IMR-90 (cell line): ENCODE measurements around the gene BTG4. TPM values are rescaled to one million over a fixed set of nuclear protein-coding genes. Genes with fewer than 3 reads are reported as not detected.

Experiments
- ATAC-seq: fragments of 200-7000 bp; cut with Tn5 transposase; 2 replicates; pipeline ENCODE4 v1.9.1; 2020; ENCODE audit warnings: low read depth, mild to moderate bottlenecking, moderate library complexity
- BruUV-seq: library from RNA; stranded (reverse); fragments of 400-500 nt; replicated peaks from 2 replicates; lab custom pipeline; 2021; lab: Mats Ljungman, UMichigan
- CTCF ChIA-PET: fragments of 300-600 bp; formaldehyde crosslinking; extraction: SDS; loops from one replicate; lab custom pipeline; 2021; ENCODE audit warnings: antibody characterized with exemption; lab: Yijun Ruan, JAX
- POLR2A ChIA-PET: fragments of 300-600 bp; sonication (Branson Sonifier 250); formaldehyde crosslinking; loops from one replicate; lab custom pipeline; 2022; ENCODE audit warnings: antibody characterized with exemption; ENCODE audit not compliant: unreplicated experiment; lab: Charles Lee
- DNase-seq: peaks from one replicate; pipeline ENCODE4 v3.0.0; 2013
- H2AFZ ChIP-seq: replicated peaks from 2 replicates; pipeline ENCODE3; 2013; ENCODE audit warnings: low read length, mild to moderate bottlenecking; ENCODE audit not compliant: poor library complexity
- H2AK5ac ChIP-seq: 2 replicates; pipeline ENCODE4 v1.6.1; 2013; ENCODE audit warnings: low read depth, low read length, inconsistent platforms
- H2AK9ac ChIP-seq: replicated peaks from 2 replicates; pipeline ENCODE3; 2013; ENCODE audit warnings: mild to moderate bottlenecking, low read depth, low read length, moderate library complexity; ENCODE audit not compliant: poor library complexity
- H2BK120ac ChIP-seq: 2 replicates; pipeline ENCODE4 v1.6.1; 2013; ENCODE audit warnings: low read depth, low read length, inconsistent platforms
- H2BK15ac ChIP-seq: 3 replicates; pipeline ENCODE4 v1.6.1; 2013; ENCODE audit warnings: low read depth, low read length, inconsistent platforms
- H2BK20ac ChIP-seq: 2 replicates; pipeline ENCODE4 v1.6.1; 2013; ENCODE audit warnings: low read depth, mild to moderate bottlenecking, inconsistent platforms, low read length, moderate library complexity
- H2BK5ac ChIP-seq: 2 replicates; pipeline ENCODE4 v1.6.1; 2013; ENCODE audit warnings: mild to moderate bottlenecking, low read depth, low read length, inconsistent platforms; ENCODE audit not compliant: poor library complexity, severe bottlenecking
- H3K14ac ChIP-seq: replicated peaks from 2 replicates; pipeline ENCODE4 v1.6.1; 2013; ENCODE audit warnings: low read depth, low read length, inconsistent platforms
- H3K18ac ChIP-seq: 2 replicates; pipeline ENCODE4 v1.6.1; 2013; ENCODE audit warnings: low read depth, low read length, control low read depth
- H3K23ac ChIP-seq: 2 replicates; pipeline ENCODE4 v1.6.1; 2013; ENCODE audit warnings: low read depth, low read length, inconsistent platforms
- H3K27ac ChIP-seq: 2 replicates; pipeline ENCODE4 v1.5.1; 2013; ENCODE audit warnings: mild to moderate bottlenecking, control low read depth, low read length; ENCODE audit not compliant: insufficient read depth
- H3K27me3 ChIP-seq: 2 replicates; pipeline ENCODE4 v1.6.1; 2013; ENCODE audit warnings: low read length; ENCODE audit not compliant: control insufficient read depth, insufficient read depth
- H3K36me3 ChIP-seq: 2 replicates; pipeline ENCODE4 v1.6.1; 2013; ENCODE audit warnings: low read length, mixed read lengths; ENCODE audit not compliant: control insufficient read depth, insufficient read depth
- H3K4ac ChIP-seq: 2 replicates; pipeline ENCODE4 v1.6.1; 2013; ENCODE audit warnings: low read depth, low read length, inconsistent platforms
- H3K4me1 ChIP-seq: 2 replicates; pipeline ENCODE4 v1.6.1; 2013; ENCODE audit warnings: low read length, mixed read lengths; ENCODE audit not compliant: control insufficient read depth, insufficient read depth
- H3K4me2 ChIP-seq: 2 replicates; pipeline ENCODE4 v1.6.1; 2013; ENCODE audit warnings: low read depth, mild to moderate bottlenecking, control low read depth, low read length, moderate library complexity
- H3K4me3 ChIP-seq: 2 replicates; pipeline ENCODE4 v1.5.1; 2013; ENCODE audit warnings: low read depth, mild to moderate bottlenecking, control low read depth, low read length, moderate library complexity; ENCODE audit not compliant: insufficient read depth
- H3K56ac ChIP-seq: 2 replicates; pipeline ENCODE4 v1.6.1; 2013; ENCODE audit warnings: low read length, inconsistent platforms; ENCODE audit not compliant: insufficient read depth; ENCODE audit errors: extremely low read depth
- H3K79me1 ChIP-seq, 2 experiments: 2 replicates each; pipeline ENCODE4 v1.6.1; 2013; ENCODE audit warnings: low read length in 2 of 2, inconsistent platforms in 1 of 2, low read depth in 1 of 2
- H3K9ac ChIP-seq: 2 replicates; pipeline ENCODE4 v1.6.1; 2013; ENCODE audit warnings: low read depth, low read length, control low read depth
- H3K9me1 ChIP-seq: 2 replicates; pipeline ENCODE4 v1.6.1; 2013; ENCODE audit warnings: low read length, inconsistent platforms; ENCODE audit not compliant: insufficient read depth
- H3K9me3 ChIP-seq: 2 replicates; pipeline ENCODE4 v1.6.1; 2013; ENCODE audit warnings: low read length; ENCODE audit not compliant: control insufficient read depth, insufficient read depth
- H4K20me1 ChIP-seq: 2 replicates; pipeline ENCODE4 v1.6.1; 2013; ENCODE audit warnings: low read length, inconsistent platforms; ENCODE audit not compliant: insufficient read depth
- H4K5ac ChIP-seq: 2 replicates; pipeline ENCODE4 v1.6.1; 2013; ENCODE audit warnings: mild to moderate bottlenecking, low read depth, low read length, control low read depth
- H4K8ac ChIP-seq, 2 experiments: 2 replicates each; pipeline ENCODE4 v1.6.1; 2013; ENCODE audit warnings: low read depth in 2 of 2, low read length in 2 of 2, control low read depth in 1 of 2, inconsistent platforms in 1 of 2
- H4K91ac ChIP-seq: 2 replicates; pipeline ENCODE4 v1.6.1; 2013; ENCODE audit warnings: low read depth, low read length, inconsistent platforms; ENCODE audit not compliant: insufficient read depth
- BHLHE40 ChIP-seq: fragments of 150-350 bp; IDR thresholded peaks from 2 replicates; pipeline ENCODE4 v1.6.1; 2016; ENCODE audit warnings: mild to moderate bottlenecking, low read depth, low read length
- CEBPB ChIP-seq: IDR thresholded peaks from 2 replicates; pipeline ENCODE4 v1.6.1; 2012; ENCODE audit warnings: low read depth, low read length, improper control_type of control experiment
- CHD1 ChIP-seq: IDR thresholded peaks from 2 replicates; pipeline ENCODE4 v1.6.1; 2012; ENCODE audit warnings: low read depth, low read length, improper control_type of control experiment
- FOS ChIP-seq: fragments of 150-350 bp; IDR thresholded peaks from 2 replicates; pipeline ENCODE4 v1.6.1; 2016; ENCODE audit warnings: low read depth, low read length
- MAFK ChIP-seq: IDR thresholded peaks from 2 replicates; pipeline ENCODE4 v1.6.1; 2012; ENCODE audit warnings: low read depth, low read length, improper control_type of control experiment
- MAZ ChIP-seq: IDR thresholded peaks from 2 replicates; pipeline ENCODE4 v1.6.1; 2012; ENCODE audit warnings: low read depth, mild to moderate bottlenecking, low read length, improper control_type of control experiment, moderate library complexity, borderline replicate concordance
- NFE2L2 ChIP-seq: fragments of 150-350 bp; IDR thresholded peaks from 2 replicates; pipeline ENCODE4 v1.6.1; 2016; ENCODE audit warnings: low read depth, mild to moderate bottlenecking, low read length
- POLR2A ChIP-seq: IDR thresholded peaks from 2 replicates; pipeline ENCODE4 v1.6.1; 2012; ENCODE audit warnings: mild to moderate bottlenecking, low read depth, low read length
- RAD21 ChIP-seq: IDR thresholded peaks from 2 replicates; pipeline ENCODE4 v1.6.1; 2012; ENCODE audit warnings: low read length, improper control_type of control experiment
- RCOR1 ChIP-seq: IDR thresholded peaks from 2 replicates; pipeline ENCODE4 v1.6.1; 2012; ENCODE audit warnings: mild to moderate bottlenecking, low read length, improper control_type of control experiment; ENCODE audit not compliant: insufficient replicate concordance
- RFX5 ChIP-seq: IDR thresholded peaks from 2 replicates; pipeline ENCODE4 v1.8.0; 2012; ENCODE audit warnings: low read depth, mild to moderate bottlenecking, low read length, moderate library complexity
- SMC3 ChIP-seq: fragments of 150-350 bp; IDR thresholded peaks from 2 replicates; pipeline ENCODE4 v1.6.1; 2016; ENCODE audit warnings: low read depth, mild to moderate bottlenecking, antibody characterized with exemption, low read length, moderate library complexity
- USF2 ChIP-seq: fragments of 150-350 bp; IDR thresholded peaks from 2 replicates; pipeline ENCODE4 v1.6.1; 2017; ENCODE audit warnings: mild to moderate bottlenecking, antibody characterized with exemption, low read length, low read depth
- WGBS, 2 experiments: methylation state at CpG; one replicate each; pipeline versions ENCODE4 v1.1.5 to v1.1.7; 2013; ENCODE audit warnings: missing lambda C conversion rate in 2 of 2; ENCODE audit not compliant: insufficient read length in 1 of 2; ENCODE audit errors: extremely low coverage in 2 of 2; 5-methylcytosine and 5-hydroxymethylcytosine counted together
- dilution Hi-C: fragments of 300-500 bp; cut with HindIII; formaldehyde crosslinking; loops from one replicate; pipeline ENCODE4 v1.14.3; 2018; ENCODE audit warnings: low sequenced_read_pairs; ENCODE audit not compliant: unreplicated experiment
- in situ Hi-C: fragments of 300-500 bp; cut with MboI; formaldehyde crosslinking; loops from 3 replicates; pipeline ENCODE4 v1.14.3; 2019; ENCODE audit warnings: low sequenced_read_pairs, inconsistent platforms, mixed read lengths
- intact Hi-C: fragments of 100-400 bp; cut with micrococcal nuclease; formaldehyde crosslinking; loops from 2 replicates; pipeline ENCODE4 v1.10.0; 2022
- polyA plus RNA-seq, 3 experiments: library from polyadenylated mRNA; depleted of rRNA; stranded (reverse); fragments of >200 nt; gene quantifications; 2 replicates each; pipeline ENCODE4 v1.2.3, GENCODE V29; 2012; ENCODE audit warnings: low replicate concordance in 1 of 3
- total RNA-seq: library from RNA; depleted of rRNA; stranded (reverse); fragments of >200 nt; gene quantifications from 2 replicates; pipeline ENCODE4 v1.2.3, GENCODE V29; 2012
- TF ChIP-seq, protein P1 (sequence below): fragments of 150-350 bp; IDR thresholded peaks from 2 replicates; pipeline ENCODE4 v1.6.1; 2016; ENCODE audit warnings: low read depth, mild to moderate bottlenecking, low read length, moderate library complexity, borderline replicate concordance
- TF ChIP-seq, protein P2 (sequence below): conservative IDR thresholded peaks from 2 replicates; pipeline ENCODE4 v1.5.1; 2012; ENCODE audit warnings: mild to moderate bottlenecking, low read depth, low read length, improper control_type of control experiment

The BTG4 gene
- total and polyA plus RNA-seq, 2 of the 4 experiments (the other 2 are of a cell fraction), result not detected

DNA sequence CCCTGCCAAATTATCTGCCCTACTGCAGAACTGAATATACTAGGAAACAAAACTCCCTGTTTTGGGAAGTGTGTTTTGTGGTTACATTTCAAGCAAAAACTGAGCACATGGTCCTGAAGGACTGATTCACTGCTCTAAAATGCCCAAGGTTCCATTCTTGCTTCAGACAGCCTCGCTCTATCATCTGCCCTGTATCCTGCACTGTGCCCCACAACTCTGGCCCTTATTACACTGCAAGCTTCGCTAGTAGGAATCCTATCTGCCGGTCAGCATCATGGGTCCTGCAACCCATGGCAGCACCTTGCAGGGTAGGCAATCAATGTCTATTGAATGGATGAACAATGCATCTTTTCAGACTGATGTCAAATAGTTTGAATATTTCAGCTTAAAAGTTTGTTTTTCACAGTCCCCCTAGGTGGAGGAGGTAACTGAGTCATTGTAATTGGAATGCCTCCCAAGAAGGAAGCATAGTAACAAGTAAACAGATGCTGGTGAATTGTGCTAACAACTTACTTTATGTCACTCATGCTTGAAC lies 49.7 kb upstream of the BTG4 start:
- Histone ChIP-seq H3K79me1 (peaks cover 6 to 26% of the 10 kb centered on the region in 2 experiments), H3K4me3 (no peak overlapping the region), H3K4ac (peak overlapping the region; percentile 79), H3K9ac (peak overlapping the region; percentile 15; the same call in 1 of the 2 replicates), H3K56ac (peak overlapping the region; percentile 52), H3K4me2 (peak overlapping the region; percentile 56), H3K36me3 (peaks cover 27% of the 10 kb centered on the region), H3K4me1 (peaks cover 34% of the 10 kb centered on the region), H2BK120ac (peak overlapping the region; percentile 94), H4K20me1 (peaks cover 3% of the 10 kb centered on the region; the same call in 1 of the 2 replicates), H2BK15ac (no peak overlapping the region; the same call in 2 of the 3 replicates), H4K5ac (peak overlapping the region; percentile 34; the same call in 1 of the 2 replicates), H2AK5ac (peak overlapping the region; percentile 53), H2BK5ac (peak overlapping the region; percentile 98), H3K18ac (peak overlapping the region; percentile 61; the same call in 1 of the 2 replicates), H2BK20ac (peak overlapping the region; percentile 84), H3K23ac (peak overlapping the region; percentile 67), H3K27me3 (no peaks in the 10 kb centered on the region), H2AFZ (peak overlapping the region; percentile 64), H4K91ac (peak overlapping the region; percentile 74), H3K9me1 (peaks cover 15% of the 10 kb centered on the region), H3K14ac (peak overlapping the region; percentile 88; the same call in 1 of the 2 replicates), H4K8ac (peak overlapping the region; percentile 2 to 43), H2AK9ac (no peak overlapping the region), H3K9me3 (no peaks in the 10 kb centered on the region), H3K27ac (peak overlapping the region; percentile 84)
- ATAC-seq (peak; percentile 48), DNase-seq (peak; percentile 86)
- dilution Hi-C loops (no loop called here), intact Hi-C loops (no loop called here), in situ Hi-C loops (no loop called here)
- 56% methylated on average over 2 of the region's 3 CpGs; no CpG with 5 or more reads in 1 of the 2 experiments for WGBS, 2 experiments
- CTCF ChIA-PET, result interaction anchor here (1.4 kb wide), 1 partner anchor 280 kb away, joined by 3 read pairs; no protein-coding TSS in a partner anchor
- no TSS peak for BruUV-seq
- POLR2A ChIA-PET, result no interaction called here
- no peak for TF ChIP-seq NFE2L2
- no peak for TF ChIP-seq RAD21
- no peak; the same call in 1 of the 2 replicates for TF ChIP-seq FOS
- no peak for TF ChIP-seq MAZ
- TF ChIP-seq BHLHE40, result no peak
- peak; percentile 30; the same call in 1 of the 2 replicates for TF ChIP-seq USF2
- TF ChIP-seq SMC3, result 0 out of 2 replicates have a peak, but pooled peaks have one; percentile 2
- TF ChIP-seq RCOR1, result no peak
- no peak for TF ChIP-seq RFX5
- no peak for TF ChIP-seq MAFK
- TF ChIP-seq, protein P1, sequence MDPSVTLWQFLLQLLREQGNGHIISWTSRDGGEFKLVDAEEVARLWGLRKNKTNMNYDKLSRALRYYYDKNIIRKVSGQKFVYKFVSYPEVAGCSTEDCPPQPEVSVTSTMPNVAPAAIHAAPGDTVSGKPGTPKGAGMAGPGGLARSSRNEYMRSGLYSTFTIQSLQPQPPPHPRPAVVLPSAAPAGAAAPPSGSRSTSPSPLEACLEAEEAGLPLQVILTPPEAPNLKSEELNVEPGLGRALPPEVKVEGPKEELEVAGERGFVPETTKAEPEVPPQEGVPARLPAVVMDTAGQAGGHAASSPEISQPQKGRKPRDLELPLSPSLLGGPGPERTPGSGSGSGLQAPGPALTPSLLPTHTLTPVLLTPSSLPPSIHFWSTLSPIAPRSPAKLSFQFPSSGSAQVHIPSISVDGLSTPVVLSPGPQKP, result no peak
- TF ChIP-seq POLR2A, result no peak
- TF ChIP-seq, protein P2, sequence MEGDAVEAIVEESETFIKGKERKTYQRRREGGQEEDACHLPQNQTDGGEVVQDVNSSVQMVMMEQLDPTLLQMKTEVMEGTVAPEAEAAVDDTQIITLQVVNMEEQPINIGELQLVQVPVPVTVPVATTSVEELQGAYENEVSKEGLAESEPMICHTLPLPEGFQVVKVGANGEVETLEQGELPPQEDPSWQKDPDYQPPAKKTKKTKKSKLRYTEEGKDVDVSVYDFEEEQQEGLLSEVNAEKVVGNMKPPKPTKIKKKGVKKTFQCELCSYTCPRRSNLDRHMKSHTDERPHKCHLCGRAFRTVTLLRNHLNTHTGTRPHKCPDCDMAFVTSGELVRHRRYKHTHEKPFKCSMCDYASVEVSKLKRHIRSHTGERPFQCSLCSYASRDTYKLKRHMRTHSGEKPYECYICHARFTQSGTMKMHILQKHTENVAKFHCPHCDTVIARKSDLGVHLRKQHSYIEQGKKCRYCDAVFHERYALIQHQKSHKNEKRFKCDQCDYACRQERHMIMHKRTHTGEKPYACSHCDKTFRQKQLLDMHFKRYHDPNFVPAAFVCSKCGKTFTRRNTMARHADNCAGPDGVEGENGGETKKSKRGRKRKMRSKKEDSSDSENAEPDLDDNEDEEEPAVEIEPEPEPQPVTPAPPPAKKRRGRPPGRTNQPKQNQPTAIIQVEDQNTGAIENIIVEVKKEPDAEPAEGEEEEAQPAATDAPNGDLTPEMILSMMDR, result no peak
- no peak for TF ChIP-seq CHD1
- peak; percentile 85 for TF ChIP-seq CEBPB
